IPS DF 4.7 (cell line): ENCODE results near the gene TSR3.

Experiments
- DNase-seq: peaks from one replicate; pipeline ENCODE4 v3.0.0-alpha.2; 2013; ENCODE audit warnings: low spot score; ENCODE audit errors: extremely low read depth

The TSR3 gene

DNA sequence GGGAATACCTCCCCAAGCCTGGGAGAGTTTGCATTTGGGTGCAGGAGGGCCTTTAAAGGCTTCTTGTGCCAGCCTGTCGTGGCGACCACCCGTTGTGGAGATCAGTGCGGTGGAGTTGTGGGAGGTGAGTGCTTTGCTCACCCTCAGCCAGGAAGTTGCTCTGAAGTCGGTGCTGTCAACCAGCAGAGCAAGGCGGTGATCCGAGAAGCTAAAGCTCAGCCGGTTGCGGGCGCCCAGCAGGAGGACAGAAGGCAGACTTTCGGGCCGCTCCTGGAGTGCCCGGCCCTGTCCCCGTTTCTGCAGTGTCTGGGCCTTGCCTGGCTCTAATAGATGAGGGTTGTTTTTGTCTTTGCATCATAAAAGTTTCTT lies 40.9 kb downstream of the TSR3 start:
- DNase-seq = no peak

DNA sequence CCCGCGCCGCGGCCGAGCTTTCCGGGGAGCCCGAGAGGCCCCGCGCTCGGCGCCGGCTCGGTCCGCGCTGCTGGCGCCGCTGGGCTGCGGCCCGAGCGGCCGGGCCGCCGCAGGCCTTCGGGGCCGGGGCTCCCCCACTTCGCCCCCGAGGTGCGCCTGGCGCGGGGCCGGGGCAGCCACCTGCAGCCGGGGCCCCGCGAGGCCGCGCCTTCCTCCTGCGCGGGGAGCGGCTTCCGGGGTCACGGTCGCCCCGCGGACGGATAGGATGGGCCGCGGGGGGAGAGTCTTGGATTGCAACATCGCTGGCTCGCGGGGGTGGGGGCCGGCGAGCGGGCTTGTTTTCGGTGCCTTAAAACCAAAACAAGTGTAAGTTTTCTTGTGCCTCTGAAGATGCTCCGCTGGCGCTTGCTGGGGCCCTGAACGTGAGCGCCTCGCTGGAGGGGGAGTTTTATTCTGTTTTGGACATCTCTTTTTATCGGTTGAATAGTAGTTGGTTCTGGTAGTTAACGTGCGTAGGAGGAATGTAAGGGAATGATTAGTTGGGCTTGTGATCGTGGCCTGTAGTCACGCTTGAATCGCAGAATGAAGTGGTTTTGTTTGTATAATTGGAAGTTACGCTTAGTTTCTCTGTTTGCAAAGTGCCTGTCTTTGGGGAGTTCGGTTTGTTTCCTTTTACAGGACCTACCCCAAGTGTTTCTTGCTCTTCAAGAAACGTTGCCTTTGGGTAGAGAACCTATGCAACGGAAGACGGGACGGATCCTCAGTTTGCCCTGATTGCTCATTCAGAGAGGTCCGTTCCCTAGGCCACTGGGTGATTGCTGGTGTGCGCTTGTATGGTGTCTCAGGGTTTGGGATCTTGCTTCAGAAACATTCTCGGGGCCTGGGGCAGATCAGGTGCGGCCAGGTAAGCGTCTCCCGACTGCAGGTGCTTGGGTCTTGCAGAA lies 41.5 kb downstream of the TSR3 start:
- no peak for DNase-seq

DNA sequence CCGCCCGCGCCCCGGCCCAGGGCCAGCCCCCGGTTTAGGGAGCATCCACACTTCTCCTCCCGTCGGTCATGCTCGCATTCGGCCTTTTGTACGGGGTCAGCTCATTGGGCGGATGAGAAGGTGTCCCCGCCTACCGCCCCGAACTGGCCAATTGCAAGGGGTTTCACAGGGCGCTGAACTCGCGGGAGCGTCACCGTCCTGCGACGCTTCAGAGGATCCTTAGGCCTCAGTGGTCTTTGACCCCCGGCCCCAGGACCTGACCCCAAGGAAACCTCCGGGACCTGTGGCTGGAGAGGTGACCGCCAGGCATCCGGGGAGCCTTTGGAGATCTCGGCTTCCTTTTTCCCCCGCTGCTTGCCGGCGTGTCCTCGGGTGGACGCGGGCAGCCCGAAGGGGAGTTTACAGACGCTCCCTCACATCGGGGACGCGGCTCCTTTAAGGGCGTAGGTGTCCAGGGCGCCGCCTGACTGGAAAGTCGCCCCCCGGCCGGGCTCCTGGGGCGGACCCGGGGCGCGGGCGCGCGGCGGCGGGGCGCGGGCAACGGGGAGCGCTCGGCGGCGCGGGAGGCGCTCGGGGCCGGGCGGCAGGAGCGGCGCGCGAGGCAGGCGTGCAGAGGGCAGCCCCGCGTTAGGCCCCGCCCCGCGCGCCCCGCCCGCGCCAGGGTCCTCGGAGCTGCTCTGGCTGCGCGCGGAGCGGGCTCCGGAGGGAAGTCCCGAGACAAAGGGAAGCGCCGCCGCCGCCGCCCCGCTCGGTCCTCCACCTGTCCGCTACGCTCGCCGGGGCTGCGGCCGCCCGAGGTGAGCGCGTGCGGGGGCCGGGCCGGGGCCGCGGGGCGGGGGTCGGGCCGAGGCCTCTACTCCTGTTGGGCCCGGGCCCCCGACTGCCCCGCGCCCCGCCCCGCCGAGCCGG lies 42.4 kb downstream of the TSR3 start, which contains the start of gene UBE2I:
Gene UBE2I, plus strand, starts transcription at position 660 of the 909 bp plus-strand sequence. CDS start 4,395 bp downstream, outside the sequence.
- DNase-seq = peak; percentile 93

DNA sequence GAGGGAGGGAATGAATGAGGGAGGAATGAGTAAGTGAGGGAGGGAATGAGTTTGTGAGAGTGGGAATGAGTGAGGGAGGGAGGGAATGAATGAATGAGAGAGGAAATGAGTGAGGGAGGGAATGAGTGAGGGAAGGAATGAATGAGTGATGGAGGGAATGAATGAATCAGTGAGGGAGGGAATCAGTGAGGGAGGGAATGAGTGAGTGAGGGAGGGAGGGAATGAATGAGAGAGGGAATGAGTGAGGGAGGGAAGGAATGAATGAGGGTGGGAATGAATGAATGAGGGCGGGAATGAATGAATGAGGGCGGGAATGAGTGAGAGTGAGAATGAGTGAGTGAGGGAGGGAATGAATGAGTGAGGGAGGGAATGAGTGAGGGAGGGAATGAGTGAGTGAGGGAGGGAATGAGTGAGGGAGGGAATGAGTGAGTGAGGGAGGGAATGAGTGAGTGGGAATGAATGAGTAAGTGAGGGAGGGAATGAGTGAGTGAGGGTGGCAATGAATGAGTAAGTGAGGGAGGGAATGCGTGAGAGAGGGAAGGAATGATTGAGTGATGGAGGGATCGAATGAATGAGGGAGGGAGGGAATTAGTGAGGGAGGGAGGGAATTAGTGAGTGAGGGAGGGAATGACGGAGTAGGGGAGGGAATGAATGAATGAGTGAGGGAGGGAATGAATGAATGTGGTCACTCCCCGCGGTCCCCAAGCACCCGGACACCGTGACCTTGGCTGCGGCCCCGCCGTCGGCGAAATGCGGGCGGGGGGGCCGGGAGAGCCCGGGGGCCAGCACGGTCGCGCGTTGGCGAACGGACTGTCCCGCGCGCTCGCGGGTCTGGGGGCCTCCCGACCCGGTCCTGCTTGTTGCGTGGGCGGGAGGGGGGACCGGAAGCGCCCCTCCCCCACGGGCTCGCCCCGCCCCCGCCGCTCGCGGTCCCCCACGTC lies 43.4 kb downstream of the TSR3 start:
- no peak for DNase-seq

DNA sequence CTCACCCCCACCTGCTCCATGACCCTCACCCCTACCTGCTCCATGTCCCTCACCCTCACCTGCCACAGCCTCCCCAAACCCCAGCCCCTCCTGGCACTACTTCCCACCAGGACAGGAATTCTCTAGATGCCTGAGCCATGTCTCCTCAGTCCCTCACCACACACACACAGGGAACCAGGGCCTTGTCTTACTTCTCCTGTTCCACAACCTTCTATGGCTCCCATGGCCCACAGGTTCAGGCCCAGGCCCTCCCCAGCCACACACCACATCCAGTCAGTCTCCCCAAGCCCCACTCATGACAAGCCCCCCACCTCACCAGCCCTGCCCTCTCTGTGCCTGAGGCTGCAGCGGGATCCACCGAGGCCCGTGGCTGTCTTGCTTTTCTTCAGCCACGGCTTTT lies 45.3 kb downstream of the TSR3 start:
- no peak for DNase-seq

DNA sequence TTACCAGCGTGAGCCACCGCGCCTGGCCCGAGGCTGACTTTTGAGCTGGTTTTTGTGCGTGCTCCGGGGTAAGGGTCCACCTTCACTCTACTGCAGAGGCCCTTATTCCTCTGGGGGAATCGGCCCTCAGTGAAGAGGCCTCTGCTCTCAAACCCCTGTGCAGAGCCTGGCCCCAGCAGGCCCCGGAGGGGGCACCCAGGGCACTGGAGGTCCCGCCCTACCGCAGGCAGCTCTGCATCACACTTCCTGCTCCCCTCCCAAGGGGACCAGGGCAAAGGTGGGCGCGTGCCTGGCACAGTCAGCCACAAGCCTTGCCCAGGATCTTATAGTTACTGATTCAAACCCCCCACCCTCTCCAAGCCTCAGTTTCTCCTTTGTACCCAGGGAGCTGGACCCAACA lies 45.9 kb downstream of the TSR3 start:
- DNase-seq = no peak

DNA sequence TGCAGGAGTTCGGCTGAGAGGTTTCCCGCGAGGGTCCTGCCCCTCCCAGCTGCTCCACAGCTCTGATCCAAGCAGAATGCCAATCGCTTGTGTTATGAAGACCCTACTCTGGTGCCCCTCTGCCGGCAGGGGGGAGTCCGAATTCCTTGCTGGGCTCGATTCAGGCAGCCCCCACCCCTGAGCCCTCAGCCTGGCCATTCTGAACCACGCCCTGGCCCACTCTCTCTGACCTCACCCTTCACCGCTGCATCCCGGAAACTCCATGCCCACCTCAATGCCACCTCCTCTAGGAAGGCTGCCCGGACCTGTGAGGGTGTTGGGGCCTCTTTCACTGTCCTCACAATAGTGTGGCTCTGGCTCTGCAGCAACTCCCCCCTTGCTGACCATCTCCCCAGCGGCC lies 50.1 kb downstream of the TSR3 start:
- no peak for DNase-seq

DNA sequence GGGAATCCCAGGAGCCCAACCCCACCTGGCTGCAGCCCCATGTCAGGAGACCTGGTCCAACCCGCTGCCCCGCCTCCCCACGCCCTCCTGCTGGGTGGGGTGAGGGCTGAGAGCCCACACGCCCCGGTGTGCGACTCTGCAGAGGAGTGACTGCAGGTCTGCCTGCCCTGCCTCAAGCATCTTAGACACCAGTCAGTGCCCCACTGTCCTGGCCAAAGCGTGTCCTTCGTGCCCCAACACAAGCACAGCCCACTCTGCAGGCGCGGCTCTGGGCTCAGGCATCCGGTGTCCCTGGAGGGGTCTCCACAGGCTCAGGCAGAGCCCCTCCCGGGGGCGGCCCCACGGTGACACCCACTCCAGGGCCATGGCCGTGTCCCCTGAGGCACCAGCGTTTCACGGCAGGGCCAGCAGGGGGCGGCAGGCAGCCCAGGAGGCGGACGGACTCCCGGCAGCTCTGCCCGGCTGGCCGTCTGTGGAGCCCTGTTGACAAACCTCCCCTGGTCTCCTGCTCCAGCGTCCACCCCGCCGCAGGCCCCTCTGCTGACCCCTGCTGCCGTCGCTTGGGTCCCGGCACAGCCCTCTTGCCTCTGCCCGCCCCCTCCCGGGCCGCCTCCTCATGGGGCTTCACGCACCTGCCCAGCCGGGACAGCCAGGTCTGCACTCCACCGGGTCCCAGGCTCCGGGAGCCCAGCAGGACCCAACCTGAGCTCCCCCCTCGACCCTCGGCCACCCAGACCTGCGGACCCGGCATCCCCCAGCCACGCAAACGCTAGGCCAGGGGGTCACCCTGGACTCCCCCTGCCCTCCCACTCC lies 50.8 kb downstream of the TSR3 start:
- DNase-seq = no peak

DNA sequence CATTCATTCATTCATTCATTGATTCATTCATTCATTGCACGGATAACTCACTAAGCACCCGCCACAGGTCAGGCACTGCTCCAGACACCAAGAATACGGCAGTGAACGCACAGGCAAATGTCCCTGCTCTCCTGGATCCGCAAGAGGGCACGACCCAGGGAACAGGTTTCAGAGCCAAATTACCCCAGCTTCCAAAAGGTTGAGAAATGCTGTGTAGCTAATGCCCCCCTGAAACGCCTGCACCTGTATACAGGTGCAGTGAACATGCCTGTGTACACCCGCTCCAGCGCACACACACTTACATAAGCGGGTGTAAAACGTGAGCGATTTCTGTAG lies 51.8 kb downstream of the TSR3 start:
- DNase-seq = no peak
